ENCODE measurements around the gene LDB2.

- TF ChIP-seq CTCF (conservative IDR thresholded peaks at IDR 0.05 in 1 of 2, IDR thresholded peaks at IDR 0.05 in 1 of 2; ENCODE audit: extremely low read depth in 1 of 2, insufficient read depth in 1 of 2, low read depth in 1 of 2, low read length in 2 of 2) = no peak
- TF ChIP-seq EZH2 (IDR thresholded peaks at IDR 0.05; ENCODE audit: borderline replicate concordance, low read length) = no peak
These were observed 316.4 kb downstream of the LDB2 start for GRCh38 chr4:16582036-16582435.
